AG09319 (cell line): Measurements from ENCODE around the gene TACO1.

Experiments
- DNase-seq: peaks from one replicate; pipeline ENCODE4 v3.0.0-alpha.2; 2010; ENCODE audit warnings: low read depth; ENCODE audit errors: extremely low read depth
- TF ChIP-seq, protein P1 (sequence below): IDR thresholded peaks from 2 replicates; pipeline ENCODE4 v1.5.1; 2011; ENCODE audit warnings: low read depth, mild to moderate bottlenecking, inconsistent platforms, low read length, moderate library complexity

TACO1 gene

DNA sequence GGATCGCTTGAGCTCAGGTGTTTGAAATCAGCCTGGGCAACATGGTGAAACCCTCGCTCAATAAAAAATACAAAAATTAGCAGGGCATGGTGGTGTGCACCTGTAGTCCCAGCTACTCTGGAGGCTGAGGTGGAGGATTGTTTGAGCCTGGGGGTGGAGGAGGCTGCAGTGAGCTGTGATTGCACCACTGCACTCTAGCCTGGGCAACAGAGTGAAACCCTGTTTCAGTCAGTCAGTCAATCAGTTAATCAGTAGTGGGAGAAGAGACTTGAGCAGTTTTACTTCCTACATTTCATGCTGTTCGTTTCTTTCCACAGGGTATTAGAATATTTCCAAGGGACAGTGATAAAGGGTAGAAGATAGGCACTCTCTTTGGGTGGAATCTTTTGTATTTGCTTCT, 30.4 kb downstream of the TACO1 start:
- TF ChIP-seq, protein P1, sequence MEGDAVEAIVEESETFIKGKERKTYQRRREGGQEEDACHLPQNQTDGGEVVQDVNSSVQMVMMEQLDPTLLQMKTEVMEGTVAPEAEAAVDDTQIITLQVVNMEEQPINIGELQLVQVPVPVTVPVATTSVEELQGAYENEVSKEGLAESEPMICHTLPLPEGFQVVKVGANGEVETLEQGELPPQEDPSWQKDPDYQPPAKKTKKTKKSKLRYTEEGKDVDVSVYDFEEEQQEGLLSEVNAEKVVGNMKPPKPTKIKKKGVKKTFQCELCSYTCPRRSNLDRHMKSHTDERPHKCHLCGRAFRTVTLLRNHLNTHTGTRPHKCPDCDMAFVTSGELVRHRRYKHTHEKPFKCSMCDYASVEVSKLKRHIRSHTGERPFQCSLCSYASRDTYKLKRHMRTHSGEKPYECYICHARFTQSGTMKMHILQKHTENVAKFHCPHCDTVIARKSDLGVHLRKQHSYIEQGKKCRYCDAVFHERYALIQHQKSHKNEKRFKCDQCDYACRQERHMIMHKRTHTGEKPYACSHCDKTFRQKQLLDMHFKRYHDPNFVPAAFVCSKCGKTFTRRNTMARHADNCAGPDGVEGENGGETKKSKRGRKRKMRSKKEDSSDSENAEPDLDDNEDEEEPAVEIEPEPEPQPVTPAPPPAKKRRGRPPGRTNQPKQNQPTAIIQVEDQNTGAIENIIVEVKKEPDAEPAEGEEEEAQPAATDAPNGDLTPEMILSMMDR, result no peak
- DNase-seq, result no peak

DNA sequence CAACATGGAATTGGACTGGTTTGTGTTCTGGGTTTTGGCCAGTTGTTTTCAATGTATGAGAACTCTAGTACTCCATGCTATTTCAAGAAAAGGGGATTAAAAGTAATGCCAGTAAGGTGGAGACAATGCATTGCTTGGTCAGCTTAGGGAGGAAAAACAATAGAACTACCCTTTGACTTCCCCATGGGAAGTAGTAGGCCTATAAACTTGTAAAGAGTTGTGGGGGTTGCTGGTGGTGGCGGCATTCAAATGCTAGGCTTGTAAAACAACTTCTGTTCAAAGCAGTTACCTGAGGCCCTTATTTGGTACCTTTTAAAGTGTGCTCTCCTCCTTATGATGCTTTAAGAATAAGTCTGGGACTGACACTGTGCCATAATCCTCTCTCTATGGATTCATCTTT, 30.9 kb downstream of the TACO1 start:
- no peak for DNase-seq
- TF ChIP-seq, protein P1, result no peak

DNA sequence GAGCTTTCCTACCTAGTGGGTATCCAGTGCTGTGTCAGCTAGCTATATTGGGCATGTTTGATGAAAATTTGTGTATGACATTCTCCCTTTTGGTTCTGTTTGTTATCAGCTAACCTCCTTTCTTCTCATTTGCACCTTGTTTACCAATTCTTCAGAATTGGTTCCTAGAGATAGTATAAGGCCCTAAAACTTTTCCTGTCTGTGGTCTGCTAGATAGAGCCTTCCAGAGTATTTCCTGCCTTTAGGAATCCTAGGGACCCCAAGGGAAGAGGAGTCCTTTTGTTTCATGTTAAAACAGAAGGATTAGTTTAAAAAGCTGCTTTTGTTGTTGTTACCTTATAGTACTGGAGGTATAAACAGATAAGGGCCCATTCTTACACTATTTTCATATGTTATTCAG, 33.0 kb downstream of the TACO1 start:
- DNase-seq, result no peak
- TF ChIP-seq, protein P1, result no peak

DNA sequence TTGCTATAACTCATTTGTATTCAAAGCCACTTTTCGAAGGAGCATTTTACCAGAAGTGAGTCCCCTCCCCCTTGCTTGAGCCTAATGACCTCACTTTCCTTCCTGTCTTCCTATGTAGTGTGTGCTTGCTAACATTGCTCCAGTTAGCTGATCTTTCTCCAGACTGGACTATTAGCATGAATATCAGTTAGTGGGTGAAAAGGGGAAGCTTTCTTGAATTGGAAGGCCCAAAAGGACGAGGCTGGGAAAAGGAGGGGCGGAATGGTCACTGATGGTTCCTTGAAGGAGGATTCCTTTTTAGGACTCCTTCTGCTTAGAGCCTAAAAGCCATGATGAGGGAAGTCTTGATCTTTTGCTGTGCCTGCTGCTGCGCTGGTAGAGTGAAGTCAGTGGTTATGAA, 33.5 kb downstream of the TACO1 start:
- DNase-seq, result no peak

DNA sequence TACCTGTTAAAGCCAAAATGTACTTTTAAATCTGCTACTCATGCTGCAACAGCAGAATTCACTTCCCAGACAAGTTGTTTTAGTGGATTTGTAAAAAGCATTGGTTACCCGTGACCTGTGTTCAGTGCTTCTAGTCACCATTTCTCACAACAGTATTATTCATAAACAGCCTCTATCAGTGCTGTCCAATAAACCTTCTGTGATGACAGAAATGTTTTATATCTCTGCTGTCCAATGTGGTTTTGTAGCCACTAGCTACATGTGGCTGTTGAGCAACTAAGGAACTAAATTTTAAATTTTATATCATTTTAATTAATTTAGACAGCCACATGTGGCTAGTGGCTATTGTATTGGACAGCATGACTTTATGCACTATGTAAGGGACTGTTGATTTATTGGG, 34.1 kb downstream of the TACO1 start:
- TF ChIP-seq, protein P1, result no peak
- DNase-seq, result no peak

More for the DNA sequence above, 33.5 kb downstream of the TACO1 start:
- TF ChIP-seq, protein P1, result no peak

DNA sequence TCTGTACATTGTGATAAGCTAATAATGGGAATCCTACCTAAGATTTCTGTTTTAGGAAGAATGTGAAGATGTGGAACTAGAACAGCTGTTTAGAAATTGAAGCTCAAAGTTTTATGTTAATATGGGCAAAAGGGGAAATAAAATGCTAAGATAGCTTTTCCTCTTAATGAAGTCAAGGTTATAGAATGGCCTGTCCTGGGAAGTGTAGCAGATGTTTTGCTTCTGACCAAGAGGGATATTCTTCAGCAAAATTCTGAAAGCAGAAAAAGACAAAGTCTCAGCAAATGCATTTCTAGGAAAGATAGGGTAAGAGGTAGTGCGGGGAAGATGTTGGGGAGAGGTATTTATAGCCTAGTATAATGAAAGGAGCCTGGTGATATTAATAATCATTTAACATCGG, 34.6 kb downstream of the TACO1 start:
- TF ChIP-seq, protein P1, result no peak
- no peak for DNase-seq

DNA sequence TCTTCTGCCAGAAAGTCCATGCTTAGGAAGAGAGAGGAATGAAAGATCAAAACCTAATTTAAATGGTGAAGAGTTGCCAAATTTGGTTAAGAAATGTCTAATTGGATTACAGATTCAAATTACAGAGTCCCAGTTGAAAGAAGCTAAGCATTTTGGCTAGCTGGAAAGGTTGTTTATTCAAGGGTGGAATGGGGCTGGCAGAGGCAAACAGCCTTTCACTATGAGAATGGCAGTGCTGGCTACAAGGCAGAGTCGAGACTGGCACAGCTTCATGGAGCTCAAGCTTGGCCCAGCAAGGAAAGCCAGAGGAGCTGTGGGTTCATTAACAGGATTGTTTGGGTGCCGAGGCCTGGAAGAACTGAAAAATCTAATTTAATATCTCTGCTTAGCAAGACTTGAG, 35.1 kb downstream of the TACO1 start:
- TF ChIP-seq, protein P1, result no peak
- no peak for DNase-seq
